HG03135 (cell line): Measurements from ENCODE around the gene NECTIN2.
"Not testable (repeated sequence)": the region's sequence is repeated elsewhere in the genome, so short reads cannot be mapped to it uniquely, and the experiment has no call there.

Experiments used
- ATAC-seq: cut with Tn5 transposase; IDR thresholded peaks from one replicate; pipeline ENCODE4 v1.9.1; 2021; ENCODE audit warnings: mild to moderate bottlenecking, moderate library complexity; ENCODE audit not compliant: unreplicated experiment

NECTIN2 gene

DNA sequence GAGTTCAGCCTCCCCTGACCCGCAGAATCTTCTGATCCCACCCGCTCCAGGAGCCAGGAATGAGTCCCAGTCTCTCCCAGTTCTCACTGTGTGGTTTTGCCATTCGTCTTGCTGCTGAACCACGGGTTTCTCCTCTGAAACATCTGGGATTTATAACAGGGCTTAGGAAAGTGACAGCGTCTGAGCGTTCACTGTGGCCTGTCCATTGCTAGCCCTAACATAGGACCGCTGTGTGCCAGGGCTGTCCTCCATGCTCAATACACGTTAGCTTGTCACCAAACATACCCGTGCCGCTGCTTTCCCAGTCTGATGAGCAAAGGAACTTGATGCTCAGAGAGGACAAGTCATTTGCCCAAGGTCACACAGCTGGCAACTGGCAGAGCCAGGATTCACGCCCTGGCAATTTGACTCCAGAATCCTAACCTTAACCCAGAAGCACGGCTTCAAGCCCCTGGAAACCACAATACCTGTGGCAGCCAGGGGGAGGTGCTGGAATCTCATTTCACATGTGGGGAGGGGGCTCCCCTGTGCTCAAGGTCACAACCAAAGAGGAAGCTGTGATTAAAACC lies 58.4 kb downstream of the NECTIN2 start:
- ATAC-seq = no peak

DNA sequence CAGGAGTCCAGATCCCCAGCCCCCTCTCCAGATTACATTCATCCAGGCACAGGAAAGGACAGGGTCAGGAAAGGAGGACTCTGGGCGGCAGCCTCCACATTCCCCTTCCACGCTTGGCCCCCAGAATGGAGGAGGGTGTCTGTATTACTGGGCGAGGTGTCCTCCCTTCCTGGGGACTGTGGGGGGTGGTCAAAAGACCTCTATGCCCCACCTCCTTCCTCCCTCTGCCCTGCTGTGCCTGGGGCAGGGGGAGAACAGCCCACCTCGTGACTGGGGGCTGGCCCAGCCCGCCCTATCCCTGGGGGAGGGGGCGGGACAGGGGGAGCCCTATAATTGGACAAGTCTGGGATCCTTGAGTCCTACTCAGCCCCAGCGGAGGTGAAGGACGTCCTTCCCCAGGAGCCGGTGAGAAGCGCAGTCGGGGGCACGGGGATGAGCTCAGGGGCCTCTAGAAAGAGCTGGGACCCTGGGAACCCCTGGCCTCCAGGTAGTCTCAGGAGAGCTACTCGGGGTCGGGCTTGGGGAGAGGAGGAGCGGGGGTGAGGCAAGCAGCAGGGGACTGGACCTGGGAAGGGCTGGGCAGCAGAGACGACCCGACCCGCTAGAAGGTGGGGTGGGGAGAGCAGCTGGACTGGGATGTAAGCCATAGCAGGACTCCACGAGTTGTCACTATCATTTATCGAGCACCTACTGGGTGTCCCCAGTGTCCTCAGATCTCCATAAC lies 59.5 kb downstream of the NECTIN2 start, which contains the start of gene APOE:
Gene APOE (plus strand): TSS at position 360 of the 724 bp plus-strand sequence. CDS start 829 bp downstream, outside the sequence.
- no peak for ATAC-seq

DNA sequence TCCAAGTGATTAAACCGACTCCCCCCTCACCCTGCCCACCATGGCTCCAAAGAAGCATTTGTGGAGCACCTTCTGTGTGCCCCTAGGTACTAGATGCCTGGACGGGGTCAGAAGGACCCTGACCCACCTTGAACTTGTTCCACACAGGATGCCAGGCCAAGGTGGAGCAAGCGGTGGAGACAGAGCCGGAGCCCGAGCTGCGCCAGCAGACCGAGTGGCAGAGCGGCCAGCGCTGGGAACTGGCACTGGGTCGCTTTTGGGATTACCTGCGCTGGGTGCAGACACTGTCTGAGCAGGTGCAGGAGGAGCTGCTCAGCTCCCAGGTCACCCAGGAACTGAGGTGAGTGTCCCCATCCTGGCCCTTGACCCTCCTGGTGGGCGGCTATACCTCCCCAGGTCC lies 61.5 kb downstream of the NECTIN2 start:
- no peak for ATAC-seq

DNA sequence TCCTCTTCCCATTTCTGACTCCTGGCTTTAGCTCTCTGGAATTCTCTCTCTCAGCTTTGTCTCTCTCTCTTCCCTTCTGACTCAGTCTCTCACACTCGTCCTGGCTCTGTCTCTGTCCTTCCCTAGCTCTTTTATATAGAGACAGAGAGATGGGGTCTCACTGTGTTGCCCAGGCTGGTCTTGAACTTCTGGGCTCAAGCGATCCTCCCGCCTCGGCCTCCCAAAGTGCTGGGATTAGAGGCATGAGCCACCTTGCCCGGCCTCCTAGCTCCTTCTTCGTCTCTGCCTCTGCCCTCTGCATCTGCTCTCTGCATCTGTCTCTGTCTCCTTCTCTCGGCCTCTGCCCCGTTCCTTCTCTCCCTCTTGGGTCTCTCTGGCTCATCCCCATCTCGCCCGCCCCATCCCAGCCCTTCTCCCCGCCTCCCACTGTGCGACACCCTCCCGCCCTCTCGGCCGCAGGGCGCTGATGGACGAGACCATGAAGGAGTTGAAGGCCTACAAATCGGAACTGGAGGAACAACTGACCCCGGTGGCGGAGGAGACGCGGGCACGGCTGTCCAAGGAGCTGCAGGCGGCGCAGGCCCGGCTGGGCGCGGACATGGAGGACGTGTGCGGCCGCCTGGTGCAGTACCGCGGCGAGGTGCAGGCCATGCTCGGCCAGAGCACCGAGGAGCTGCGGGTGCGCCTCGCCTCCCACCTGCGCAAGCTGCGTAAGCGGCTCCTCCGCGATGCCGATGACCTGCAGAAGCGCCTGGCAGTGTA lies 62.2 kb downstream of the NECTIN2 start:
- ATAC-seq = no peak

DNA sequence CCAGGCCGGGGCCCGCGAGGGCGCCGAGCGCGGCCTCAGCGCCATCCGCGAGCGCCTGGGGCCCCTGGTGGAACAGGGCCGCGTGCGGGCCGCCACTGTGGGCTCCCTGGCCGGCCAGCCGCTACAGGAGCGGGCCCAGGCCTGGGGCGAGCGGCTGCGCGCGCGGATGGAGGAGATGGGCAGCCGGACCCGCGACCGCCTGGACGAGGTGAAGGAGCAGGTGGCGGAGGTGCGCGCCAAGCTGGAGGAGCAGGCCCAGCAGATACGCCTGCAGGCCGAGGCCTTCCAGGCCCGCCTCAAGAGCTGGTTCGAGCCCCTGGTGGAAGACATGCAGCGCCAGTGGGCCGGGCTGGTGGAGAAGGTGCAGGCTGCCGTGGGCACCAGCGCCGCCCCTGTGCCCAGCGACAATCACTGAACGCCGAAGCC lies 62.8 kb downstream of the NECTIN2 start:
- ATAC-seq = no peak

DNA sequence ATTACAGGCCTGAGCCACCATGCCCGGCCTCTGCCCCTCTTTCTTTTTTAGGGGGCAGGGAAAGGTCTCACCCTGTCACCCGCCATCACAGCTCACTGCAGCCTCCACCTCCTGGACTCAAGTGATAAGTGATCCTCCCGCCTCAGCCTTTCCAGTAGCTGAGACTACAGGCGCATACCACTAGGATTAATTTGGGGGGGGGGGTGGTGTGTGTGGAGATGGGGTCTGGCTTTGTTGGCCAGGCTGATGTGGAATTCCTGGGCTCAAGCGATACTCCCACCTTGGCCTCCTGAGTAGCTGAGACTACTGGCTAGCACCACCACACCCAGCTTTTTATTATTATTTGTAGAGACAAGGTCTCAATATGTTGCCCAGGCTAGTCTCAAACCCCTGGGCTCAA lies 63.7 kb downstream of the NECTIN2 start:
- no peak for ATAC-seq

DNA sequence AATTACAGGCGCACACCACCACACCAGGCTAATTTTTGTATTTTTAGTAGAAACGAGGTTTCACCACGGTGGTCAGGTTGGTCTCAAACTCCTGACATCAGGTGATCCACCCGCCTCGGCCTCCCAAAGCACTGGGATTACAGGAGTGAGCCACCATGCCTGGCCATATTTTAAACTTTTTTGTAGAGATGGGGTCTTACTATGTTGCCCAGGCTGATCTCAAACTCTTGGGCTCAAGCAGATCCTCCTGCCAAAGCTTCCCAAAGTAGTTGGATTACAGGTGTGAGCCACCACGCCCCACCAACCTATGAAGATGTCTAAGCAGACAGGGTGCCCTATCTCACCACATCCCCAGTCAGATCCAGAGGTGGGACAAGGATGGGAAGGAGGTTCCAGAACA lies 65.8 kb downstream of the NECTIN2 start:
- ATAC-seq = not testable (repeated sequence)

DNA sequence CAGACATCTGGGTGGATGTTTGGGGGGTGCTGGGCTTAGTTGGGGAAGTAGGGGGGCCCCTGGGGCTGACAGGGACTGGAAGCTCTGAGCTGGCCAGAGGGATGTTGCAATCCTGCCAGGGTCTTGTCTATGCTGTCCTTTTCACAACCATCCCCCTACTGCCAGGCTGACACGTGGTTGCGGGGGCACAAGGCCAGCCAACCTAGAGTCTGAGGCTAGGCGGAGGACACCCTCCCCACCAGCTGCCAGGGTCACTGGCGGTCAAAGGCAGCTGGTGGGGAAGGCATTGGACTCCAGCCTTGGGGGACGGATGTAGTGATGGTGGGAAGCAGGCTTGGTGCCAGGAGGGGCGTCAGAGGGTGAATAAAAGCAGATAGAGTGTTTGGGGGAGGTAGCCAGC lies 66.8 kb downstream of the NECTIN2 start:
- no peak for ATAC-seq

DNA sequence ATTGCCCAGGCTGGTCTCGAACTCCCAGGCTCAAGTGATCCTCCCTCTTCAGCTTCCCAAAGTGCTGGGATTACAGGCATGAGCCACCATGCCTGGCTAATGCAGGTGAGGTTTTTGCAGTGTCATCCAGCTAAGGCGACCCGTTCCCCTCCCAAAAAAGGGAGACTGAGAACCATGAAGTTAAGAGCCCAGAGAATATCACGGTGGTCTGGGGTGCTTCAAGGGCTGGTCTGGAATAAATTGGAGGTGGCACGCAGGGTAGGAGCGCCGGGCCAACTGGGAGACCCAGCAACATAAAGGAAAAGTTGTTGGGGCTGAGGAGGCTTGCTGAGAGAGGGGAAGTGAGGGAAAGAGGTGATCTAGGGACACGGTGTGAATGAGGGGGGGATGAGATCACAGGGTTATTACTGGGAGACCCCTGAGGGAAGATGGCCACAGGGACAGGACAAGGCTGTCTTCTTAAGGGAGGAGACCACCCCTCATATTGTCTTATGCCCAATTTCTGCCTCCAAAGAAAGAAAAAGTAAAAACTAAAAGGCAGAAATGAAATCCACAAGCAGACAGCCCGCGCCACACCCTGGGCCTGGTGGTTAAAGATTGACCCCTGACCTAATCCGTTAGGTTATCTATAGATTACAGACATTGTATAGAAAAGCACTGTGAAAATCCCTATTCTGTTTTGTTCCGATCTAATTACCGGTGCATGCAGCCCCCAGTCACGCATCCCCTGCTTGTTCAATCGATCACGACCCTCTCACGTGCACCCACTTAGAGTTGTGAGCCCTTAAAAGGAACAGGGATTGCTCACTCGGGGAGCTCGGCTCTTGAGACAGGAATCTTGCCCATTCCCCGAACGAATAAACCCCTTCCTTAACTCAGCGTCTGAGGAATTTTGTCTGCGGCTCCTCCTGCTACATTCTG lies 67.7 kb downstream of the NECTIN2 start:
- ATAC-seq = not testable (repeated sequence)

DNA sequence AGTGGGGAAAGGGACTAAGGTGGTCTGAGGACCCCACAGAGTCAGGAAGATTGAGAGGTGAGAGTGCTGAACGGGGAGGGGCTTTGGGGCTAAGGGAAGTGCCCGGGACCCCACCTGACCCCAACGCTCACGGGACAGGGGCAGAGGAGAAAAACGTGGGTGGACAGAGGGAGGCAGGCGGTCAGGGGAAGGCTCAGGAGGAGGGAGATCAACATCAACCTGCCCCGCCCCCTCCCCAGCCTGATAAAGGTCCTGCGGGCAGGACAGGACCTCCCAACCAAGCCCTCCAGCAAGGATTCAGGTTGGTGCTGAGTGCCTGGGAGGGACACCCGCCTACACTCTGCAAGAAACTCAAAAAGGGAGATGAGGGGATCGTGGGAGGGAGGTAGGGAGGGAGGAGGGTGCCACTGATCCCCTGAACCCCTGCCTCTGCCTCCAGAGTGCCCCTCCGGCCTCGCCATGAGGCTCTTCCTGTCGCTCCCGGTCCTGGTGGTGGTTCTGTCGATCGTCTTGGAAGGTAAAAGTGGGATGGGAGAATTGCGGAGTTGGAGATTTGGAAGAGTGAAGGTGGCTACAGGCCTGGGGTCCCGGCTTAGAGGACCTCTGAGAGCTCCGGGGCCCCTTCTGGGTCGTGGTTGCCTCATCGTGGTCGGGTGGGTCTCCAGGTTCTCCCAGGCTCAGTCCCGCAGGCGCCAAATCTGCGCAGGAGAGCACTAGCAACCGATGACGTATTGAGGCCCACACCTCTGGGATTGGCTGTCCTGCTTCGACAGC lies 68.5 kb downstream of the NECTIN2 start, which contains the start of gene APOC1:
Gene APOC1 (plus strand): TSS at position 176 of the 774 bp plus-strand sequence. CDS start 284 bp downstream, at position 460.
- ATAC-seq = peak; percentile 94

DNA sequence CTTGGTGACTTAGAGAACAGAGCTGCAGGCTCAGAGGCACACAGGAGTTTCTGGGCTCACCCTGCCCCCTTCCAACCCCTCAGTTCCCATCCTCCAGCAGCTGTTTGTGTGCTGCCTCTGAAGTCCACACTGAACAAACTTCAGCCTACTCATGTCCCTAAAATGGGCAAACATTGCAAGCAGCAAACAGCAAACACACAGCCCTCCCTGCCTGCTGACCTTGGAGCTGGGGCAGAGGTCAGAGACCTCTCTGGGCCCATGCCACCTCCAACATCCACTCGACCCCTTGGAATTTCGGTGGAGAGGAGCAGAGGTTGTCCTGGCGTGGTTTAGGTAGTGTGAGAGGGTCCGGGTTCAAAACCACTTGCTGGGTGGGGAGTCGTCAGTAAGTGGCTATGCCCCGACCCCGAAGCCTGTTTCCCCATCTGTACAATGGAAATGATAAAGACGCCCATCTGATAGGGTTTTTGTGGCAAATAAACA lies 78.2 kb downstream of the NECTIN2 start:
- no peak for ATAC-seq

DNA sequence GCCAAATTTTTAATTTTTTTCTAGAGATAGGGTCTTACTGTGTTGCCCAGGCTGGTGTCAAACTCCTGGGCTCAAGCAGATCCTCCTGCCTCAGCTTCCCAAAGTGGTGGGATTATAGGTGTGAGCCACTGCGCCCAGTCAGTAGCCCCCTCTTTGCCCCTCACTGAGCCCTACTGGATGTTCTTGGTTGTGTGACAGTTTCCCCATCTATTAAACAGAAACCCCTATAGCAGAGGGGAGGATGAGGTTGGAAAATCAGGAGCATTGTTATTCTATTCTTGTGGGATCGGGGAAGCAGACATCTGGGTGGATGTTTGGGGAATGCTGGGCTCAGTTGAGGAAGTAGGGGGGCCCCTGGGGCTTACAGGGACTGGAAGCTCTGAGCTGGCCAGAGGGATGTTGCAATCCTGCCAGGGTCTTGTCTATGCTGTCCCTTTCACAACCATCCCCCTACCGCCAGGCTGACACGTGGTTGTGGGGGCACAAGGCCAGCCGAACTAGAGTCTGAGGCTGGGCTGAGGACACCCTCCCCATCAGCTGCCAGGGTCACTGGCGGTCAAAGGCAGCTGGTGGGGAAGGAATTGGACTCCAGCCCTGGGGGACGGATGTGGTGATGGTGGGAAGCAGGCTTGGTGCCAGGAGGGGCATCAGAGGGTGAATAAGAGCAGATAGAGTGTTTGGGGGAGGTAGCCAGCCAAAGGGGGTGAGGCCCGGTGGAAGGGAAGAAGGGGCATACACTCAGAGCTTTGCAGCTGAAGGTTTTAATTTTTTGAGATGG lies 79.2 kb downstream of the NECTIN2 start:
- ATAC-seq = no peak

DNA sequence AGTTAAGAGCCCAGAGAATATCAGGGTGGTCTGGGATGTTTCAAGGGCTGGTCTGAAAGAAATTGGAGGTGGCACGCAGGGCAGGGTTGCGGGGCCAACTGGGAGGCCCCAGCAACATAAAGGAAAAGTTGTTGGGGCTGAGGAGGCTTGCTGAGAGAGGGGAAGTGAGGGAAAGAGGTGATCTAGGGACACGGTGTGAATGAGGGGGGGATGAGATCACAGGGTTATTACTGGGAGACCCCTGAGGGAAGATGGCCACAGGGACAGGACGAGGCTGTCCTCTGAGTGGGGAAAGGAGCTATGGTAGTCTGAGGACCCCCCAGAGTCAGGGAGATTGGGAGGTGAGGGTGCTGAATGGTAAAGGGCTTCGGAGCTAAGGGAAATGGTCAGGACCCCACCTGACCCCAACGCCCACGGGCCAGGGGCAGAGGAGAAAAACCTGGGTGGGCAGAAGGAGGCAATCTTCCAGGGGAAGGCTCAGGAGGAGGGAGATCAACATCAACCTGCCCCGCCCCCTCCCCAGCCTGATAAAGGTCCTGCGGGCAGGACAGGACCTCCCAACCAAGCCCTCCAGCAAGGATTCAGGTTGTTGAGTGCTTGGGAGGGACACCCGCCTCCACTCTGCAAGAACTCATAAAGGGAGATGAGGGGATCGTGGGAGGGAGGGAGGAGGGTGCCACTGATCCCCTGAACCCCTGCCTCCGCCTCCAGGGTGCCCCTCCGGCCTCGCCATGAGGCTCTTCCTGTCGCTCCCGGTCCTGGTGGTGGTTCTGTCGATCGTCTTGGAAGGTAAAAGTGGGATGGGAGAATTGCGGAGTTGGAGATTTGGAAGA lies 80.4 kb downstream of the NECTIN2 start:
- not testable (repeated sequence) for ATAC-seq

DNA sequence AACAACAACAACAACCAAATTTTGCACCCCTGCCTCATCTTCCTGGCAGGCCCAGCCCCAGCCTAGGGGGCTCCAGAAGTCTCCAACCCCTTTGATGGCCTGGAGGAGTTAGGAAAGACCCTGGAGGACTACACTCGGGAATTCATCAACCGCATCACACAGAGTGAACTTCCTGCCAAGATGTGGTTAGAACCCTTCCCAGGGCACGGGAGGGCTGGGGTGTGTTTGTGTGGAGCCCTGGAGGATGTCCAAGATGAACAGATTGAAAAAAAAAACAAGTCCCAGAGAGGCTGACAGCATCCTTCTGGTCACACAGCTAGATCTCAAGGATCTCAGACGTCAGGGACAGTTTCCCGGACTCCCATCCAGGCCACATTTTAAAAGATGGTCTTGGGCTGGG lies 81.6 kb downstream of the NECTIN2 start:
- ATAC-seq = no peak

DNA sequence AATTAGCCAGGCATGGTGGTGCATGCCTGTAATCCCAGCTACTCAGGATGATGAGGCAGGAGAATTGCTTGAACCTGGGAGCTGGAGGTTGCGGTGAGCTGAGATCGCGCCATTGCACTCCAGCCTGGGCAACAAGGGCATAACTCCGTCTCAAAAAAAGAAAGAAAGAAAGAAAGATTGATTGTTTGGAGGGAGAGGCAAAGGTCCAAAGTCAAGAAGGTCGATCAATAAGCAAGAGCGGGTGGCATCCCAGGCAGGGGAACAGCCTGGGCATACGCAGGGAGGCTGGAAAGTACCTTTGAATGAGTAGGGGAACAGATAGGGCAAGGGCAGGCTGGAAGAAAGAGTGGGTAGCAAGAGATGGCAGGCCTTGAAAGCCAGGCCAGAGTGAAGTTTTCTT lies 84.0 kb downstream of the NECTIN2 start:
- ATAC-seq = no peak

DNA sequence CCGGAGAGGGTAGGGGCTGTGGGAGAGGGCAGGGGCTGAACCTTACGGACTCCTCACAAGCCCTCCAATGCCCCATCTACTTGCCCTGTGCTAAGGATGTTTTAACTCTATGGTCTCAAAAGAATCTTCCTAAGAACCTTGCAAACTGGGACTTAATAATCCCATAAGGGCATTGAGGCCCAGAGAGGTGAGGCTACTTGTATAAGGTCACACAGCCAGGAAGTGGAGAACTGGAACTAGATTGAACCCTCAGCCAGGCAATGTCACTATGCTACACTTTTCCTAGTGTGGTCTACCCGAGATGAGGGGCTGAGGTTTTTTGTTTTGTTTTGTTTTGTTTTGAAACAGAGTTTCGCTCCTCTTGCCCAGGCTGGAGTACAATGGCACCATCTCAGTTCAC lies 85.4 kb downstream of the NECTIN2 start:
- ATAC-seq = no peak
